HG03025 (cell line): ENCODE results near the gene MVB12B.
"Not testable (repeated sequence)": the region's sequence is repeated elsewhere in the genome, so short reads cannot be mapped to it uniquely, and the experiment has no call there.

Experiments
- ATAC-seq: cut with Tn5 transposase; IDR thresholded peaks from one replicate; pipeline ENCODE4 v1.9.1; 2021; ENCODE audit warnings: mild to moderate bottlenecking, moderate library complexity; ENCODE audit not compliant: unreplicated experiment, low FRiP score

MVB12B gene, protein sequence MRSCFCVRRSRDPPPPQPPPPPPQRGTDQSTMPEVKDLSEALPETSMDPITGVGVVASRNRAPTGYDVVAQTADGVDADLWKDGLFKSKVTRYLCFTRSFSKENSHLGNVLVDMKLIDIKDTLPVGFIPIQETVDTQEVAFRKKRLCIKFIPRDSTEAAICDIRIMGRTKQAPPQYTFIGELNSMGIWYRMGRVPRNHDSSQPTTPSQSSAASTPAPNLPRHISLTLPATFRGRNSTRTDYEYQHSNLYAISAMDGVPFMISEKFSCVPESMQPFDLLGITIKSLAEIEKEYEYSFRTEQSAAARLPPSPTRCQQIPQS

GRCh38 chr9:126326228-126327005, at the start of gene MVB12B:
Gene MVB12B, plus strand, starts transcription at chr9:126326829. Its CDS starts 101 bp downstream, at chr9:126326930.
- ATAC-seq = no peak

DNA sequence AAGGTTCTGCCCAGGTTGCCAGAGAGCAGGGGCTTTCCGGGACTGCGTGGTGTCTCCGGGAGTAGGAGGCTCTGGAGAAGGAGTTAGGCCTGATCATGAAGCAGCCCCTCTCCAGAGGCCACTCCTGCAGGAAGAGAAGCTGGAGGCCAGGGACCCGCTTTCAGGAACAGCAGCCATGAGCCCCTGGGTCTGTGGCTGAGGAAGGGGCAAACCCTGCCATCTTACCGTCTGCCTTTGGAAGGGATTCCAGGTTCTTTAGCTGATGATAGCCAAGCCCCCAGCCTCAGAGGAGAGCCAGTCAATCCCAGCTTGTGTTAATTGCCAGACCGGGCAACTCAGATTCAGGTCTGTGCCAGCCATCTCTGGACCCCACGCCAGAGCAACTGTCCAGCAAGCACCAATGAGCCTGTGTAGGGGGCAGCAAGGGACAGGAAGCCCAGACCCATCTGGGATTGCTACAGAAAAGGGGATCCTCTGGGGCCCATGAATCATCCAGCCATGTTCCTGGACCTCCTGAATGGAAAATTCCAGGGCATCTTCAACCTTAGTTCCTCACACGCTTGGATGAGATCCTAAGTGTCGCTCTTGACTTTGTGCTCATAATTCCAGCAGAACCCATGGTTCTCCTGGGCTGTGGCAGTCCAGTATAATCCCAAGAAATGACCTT, 42.7 kb upstream of the MVB12B start:
- ATAC-seq = no peak

- ATAC-seq = not testable (repeated sequence)
Measured at GRCh38 chr9:126285652-126286051, 41.0 kb upstream of the MVB12B start.

DNA sequence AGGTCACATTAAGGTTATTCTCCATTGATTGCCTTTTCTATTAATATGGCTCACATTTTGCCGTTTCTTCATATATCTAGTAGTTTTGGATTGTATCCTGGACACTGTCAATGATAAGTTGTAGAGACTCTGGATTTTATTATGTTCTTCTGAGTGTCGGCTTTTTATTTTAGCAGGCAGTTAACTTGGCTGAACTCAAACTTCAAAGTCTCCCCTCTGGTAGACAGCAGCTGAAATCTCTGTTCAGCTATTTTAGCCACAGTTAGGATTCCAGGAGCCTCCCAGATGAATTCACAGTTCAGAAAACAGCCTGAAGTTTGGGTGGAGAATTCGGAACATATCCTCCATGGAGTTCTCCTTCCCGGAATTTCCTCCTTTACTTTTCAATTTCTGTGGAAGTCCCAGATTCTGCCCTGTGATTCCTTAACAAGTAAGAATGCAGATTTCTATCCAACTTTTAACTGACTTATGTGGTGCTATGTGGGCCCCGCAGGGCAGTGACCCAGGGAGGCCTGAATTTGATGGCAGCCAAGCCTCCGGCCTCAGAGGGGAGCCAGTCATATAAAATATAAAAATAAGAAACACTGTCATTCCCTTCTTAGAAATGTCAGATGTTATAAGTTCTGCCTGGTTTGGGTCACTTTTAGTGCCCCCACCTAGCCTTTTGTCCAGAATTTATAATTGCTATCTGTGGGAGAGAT, 39.3 kb upstream of the MVB12B start:
- ATAC-seq = no peak

DNA sequence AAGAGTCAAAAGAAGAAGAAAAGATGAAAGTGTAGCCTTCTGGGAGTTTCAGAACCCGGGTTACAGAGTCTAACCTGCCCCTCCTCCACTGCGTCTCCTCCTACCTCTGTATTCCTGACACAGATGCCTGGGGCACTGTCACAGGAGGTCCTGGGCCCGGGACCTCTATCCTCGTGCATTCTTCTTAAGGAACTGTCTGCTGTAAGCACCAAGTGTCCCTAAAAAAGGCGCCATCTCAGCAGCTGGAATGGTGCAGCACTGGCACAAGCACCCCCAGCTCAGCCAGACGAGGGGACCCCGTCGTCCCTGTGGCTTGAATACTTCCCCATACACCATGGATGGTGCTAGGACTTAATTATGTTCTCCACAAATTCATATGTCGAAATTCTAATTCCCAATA, 35.8 kb upstream of the MVB12B start:
- ATAC-seq = no peak

DNA sequence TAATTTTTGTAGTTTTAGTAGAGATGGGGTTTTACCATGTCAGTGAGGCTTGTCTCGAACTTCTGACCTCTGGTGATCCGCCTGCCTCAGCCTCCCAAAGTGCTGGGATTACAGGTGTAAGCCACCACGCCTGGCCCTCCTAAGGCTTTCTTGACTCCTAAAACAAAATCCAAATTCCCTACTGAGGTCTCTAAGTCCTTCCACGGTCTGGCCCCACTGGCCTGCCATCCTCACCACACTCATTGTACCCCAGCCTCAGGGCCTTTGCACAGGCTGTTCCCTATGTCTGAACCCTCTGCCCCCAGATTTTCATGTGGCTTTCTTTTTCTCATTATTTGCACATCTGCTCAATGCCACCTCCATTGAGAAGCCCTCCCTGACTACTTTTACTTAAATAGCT, 34.7 kb upstream of the MVB12B start:
- no peak for ATAC-seq

GRCh38 chr9:126292736-126293521, 33.7 kb upstream of the MVB12B start:
- ATAC-seq = no peak

DNA sequence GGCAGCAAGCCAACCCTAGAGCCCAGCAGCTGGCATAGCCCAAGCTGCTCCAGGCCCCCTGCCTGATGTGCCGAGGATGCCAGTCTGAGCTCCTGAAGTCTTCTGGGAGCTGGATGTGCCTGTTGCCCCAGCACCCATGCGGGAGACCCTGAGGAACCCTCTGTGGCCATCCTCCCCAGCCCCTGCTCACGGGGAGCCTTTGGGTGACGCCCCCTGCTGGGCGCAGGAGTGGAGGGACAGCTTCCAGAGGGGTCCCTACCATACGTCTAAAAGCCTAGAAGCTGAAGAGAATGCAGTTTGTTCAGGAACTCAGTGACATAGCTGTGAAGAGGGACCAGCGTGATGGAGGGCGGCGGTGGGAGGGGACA, 33.1 kb upstream of the MVB12B start:
- no peak for ATAC-seq

- no peak for ATAC-seq
Measured at GRCh38 chr9:126294331-126295081, 32.1 kb upstream of the MVB12B start.

- ATAC-seq = no peak
Measured at GRCh38 chr9:126295082-126295477, 31.5 kb upstream of the MVB12B start.

GRCh38 chr9:126295516-126295915, 31.1 kb upstream of the MVB12B start:
- no peak for ATAC-seq

- no peak for ATAC-seq
Measured at GRCh38 chr9:126295936-126296600, 30.6 kb upstream of the MVB12B start.

DNA sequence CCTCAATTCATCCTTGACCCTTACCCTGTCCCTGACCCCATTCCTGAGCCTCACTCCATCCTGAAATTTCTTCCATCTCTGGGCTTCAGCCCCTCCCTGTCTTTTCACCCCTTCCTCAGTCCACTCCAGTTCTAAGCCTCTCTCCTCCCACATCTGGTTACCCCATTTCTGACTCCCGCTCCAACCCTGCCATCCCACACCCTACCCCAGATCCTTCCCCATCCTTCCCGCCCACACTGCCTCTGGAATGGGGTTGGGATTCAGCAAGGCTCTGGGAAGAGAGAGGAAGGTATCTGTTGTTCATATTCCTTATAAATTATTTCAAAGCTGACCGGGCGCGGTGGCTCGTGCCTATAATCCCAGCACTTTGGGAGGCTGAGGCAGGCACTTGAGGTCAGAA, 29.9 kb upstream of the MVB12B start:
- no peak for ATAC-seq

- ATAC-seq = no peak
Measured at GRCh38 chr9:126297661-126298060, 29.0 kb upstream of the MVB12B start.

DNA sequence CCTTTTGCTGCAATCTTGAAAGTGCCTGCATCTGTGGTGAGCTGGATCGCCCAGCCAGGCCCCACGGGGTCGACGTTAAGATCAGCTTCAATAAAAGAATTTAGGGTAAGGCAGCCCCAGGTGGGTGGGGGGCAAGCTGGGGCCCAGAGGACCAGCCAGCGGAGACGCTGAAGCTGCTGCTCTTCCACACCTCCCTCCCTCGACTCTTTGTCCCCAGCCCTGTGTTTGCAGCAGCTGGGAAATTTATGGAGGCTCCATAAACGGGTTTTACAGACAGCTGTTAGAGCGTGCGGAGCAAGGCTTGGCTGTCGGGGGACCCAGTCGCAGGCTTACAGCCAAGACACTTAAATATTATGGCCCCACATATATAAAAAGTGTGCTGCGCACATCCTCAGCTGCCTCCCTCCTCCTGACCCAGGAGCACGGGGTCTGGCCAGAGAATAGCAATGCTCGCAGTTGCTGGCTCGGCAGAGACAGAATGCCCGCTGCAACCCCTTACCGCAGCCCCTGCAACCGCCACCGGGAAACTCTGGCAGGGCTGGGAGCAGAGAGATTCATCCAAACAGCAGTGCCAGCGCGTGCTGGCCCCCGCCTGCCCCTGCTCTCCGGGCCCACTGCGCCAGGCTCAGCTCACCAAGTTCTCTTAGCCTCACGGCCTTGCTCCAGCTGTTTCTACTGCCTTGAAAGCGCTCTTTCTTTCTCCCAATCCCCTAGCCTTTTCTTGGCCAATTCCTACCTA, 28.4 kb upstream of the MVB12B start:
- no peak for ATAC-seq

DNA sequence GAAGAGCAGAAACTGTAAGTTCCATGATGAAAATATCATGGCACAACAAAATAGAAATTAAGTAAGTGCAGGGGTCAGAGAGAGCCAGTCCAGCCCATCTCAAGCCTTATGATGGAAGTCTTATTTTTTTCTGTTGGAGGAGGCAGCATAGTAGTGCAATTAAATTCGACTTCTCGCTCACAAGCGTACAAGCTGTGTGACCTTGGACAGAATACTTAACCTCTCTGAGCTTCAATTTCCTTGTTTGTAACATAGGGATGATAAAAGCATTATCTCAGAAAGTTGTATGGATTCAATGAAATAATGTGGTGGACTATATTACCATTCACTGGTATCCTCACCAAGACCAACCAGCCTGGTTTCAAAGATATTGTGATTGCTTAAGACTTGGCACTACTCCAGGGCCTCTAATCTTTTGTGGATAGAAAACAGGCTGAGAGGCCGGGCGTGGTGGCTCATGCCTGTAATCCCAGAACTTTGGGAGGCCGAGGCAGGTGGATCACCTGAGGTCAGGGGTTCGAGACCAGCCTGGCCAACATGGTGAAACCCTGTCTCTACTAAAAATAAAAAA, 26.8 kb upstream of the MVB12B start:
- no peak for ATAC-seq

DNA sequence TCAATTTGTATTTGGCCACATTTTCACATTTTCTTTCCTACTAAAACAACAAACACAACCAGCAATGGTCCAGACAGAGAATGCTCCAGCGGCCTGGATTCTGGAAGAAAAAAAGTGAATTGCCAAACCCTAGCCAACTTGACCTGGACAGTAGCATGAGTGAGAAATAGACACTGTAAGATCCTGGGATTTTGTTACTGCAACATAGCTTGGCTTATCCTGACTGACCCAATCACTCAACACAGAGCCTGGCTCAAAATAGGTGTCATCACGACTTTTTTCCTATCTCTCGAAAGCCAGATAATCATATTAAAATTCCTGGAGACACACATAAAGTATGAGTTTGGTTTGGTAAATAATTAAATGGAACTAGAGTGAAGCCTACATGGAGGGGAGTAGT, 25.4 kb upstream of the MVB12B start:
- no peak for ATAC-seq
